Activated B cell treated with CpG ODN at 0.5 μM for 24 hours (primary cell): ENCODE results near the gene ARRB1. TPM values are rescaled to one million over a fixed set of nuclear protein-coding genes. Genes with fewer than 3 reads are reported as not detected.
A peak's percentile ranks its signal among the peaks of the same experiment; 100 is the strongest.

Experiments
- ATAC-seq: fragments of 200-7000 bp; cut with Tn5 transposase; one replicate; pipeline ENCODE4 v1.10.0; 2021; ENCODE audit warnings: low read depth, mild to moderate bottlenecking, moderate library complexity
- CTCF ChIA-PET: fragments of 350-600 bp; sonication (Branson Sonifier 250); formaldehyde crosslinking; loops from one replicate; lab custom pipeline; 2021; ENCODE audit warnings: antibody characterized with exemption; lab: Charles Lee
- POLR2A ChIA-PET: fragments of 350-600 bp; sonication (Branson Sonifier 250); formaldehyde crosslinking; loops from one replicate; lab custom pipeline; 2021; ENCODE audit warnings: antibody characterized with exemption; lab: Charles Lee
- DNase-seq: peaks from one replicate; pipeline ENCODE4 v3.0.0; 2022
- H3K27ac Mint-ChIP-seq: one replicate; pipeline ENCODE4 v1.8.0; 2020; ENCODE audit warnings: mixed read lengths
- H3K27me3 Mint-ChIP-seq: one replicate; pipeline ENCODE4 v1.8.0; 2021; ENCODE audit warnings: mixed read lengths
- H3K36me3 Mint-ChIP-seq: one replicate; pipeline ENCODE4 v1.8.0; 2021; ENCODE audit warnings: low read depth, mixed read lengths
- H3K4me1 Mint-ChIP-seq: one replicate; pipeline ENCODE4 v1.8.0; 2021; ENCODE audit warnings: mixed read lengths
- H3K4me3 Mint-ChIP-seq: one replicate; pipeline ENCODE4 v1.8.0; 2020; ENCODE audit warnings: mild to moderate bottlenecking, mixed read lengths
- H3K9me3 Mint-ChIP-seq: one replicate; pipeline ENCODE4 v1.8.0; 2020; ENCODE audit warnings: mixed read lengths
- CTCF ChIP-seq: fragments of 200-600 bp; IDR thresholded peaks from one replicate; pipeline ENCODE4 v1.8.0; 2022; ENCODE audit warnings: antibody characterized with exemption, mild to moderate bottlenecking
- intact Hi-C: fragments of 100-400 bp; cut with micrococcal nuclease; formaldehyde crosslinking; loops from one replicate; pipeline ENCODE4 v1.15.1; 2024
- total RNA-seq: library from RNA; stranded (reverse); gene quantifications from 2 replicates; pipeline ENCODE4 v1.2.3, GENCODE V29; 2022

Gene ARRB1
- total RNA-seq, 1 donor from 2014 or later, result 0.62 TPM

- ATAC-seq (peak; percentile 73), DNase-seq (peak; percentile 31)
- H3K4me3 Mint-ChIP-seq, result peak overlapping the region; percentile 81
- intact Hi-C loops, result no loop called here
- POLR2A ChIA-PET, result interaction anchor here (1.3 kb wide), 1 partner anchor 11 kb away, joined by 3 read pairs; no protein-coding TSS in a partner anchor
- no peaks in the 10 kb centered on the region for H3K9me3 Mint-ChIP-seq
- H3K4me1 Mint-ChIP-seq, result peaks cover 24% of the 10 kb centered on the region
- no peak overlapping the region for H3K27ac Mint-ChIP-seq
- CTCF ChIA-PET, result no interaction called here
- H3K27me3 Mint-ChIP-seq, result peaks cover 14% of the 10 kb centered on the region
- TF ChIP-seq CTCF, result no peak
- H3K36me3 Mint-ChIP-seq, result no peaks in the 10 kb centered on the region
These were observed 528 bp upstream of the ARRB1 start for GRCh38 chr11:75351791-75352587.

- Mint-ChIP-seq H3K4me3 (peak overlapping the region; percentile 63), H3K4me1 (peaks cover 28% of the 10 kb centered on the region), H3K27me3 (peaks cover 9% of the 10 kb centered on the region), H3K9me3 (no peaks in the 10 kb centered on the region), H3K36me3 (no peaks in the 10 kb centered on the region), H3K27ac (peak overlapping the region; percentile 8)
- DNase-seq (peak; percentile 26), ATAC-seq (peak; percentile 34)
- no peak for TF ChIP-seq CTCF
- ChIA-PET POLR2A (no interaction called here), CTCF (no interaction called here)
- intact Hi-C loops, result no loop called here
These were observed 519 bp downstream of the ARRB1 start for GRCh38 chr11:75350743-75351540.

- no peak for DNase-seq
- no peaks in the 10 kb centered on the region for H3K36me3 Mint-ChIP-seq
- no peak for ATAC-seq
- ChIA-PET POLR2A (no interaction called here), CTCF (no interaction called here)
- TF ChIP-seq CTCF, result no peak
- peaks cover 9% of the 10 kb centered on the region for H3K27me3 Mint-ChIP-seq
- peaks cover 29% of the 10 kb centered on the region for H3K4me1 Mint-ChIP-seq
- peak overlapping the region; percentile 8 for H3K27ac Mint-ChIP-seq
- H3K9me3 Mint-ChIP-seq, result no peaks in the 10 kb centered on the region
- intact Hi-C loops, result no loop called here
- H3K4me3 Mint-ChIP-seq, result peak overlapping the region; percentile 63
These were observed 1.2 kb downstream of the ARRB1 start for GRCh38 chr11:75350122-75350742.

- POLR2A ChIA-PET, result no interaction called here
- H3K4me3 Mint-ChIP-seq, result no peak overlapping the region
- no peak for TF ChIP-seq CTCF
- peaks cover 8% of the 10 kb centered on the region for H3K27me3 Mint-ChIP-seq
- peaks cover 29% of the 10 kb centered on the region for H3K4me1 Mint-ChIP-seq
- no peak for ATAC-seq
- H3K27ac Mint-ChIP-seq, result no peak overlapping the region
- H3K36me3 Mint-ChIP-seq, result no peaks in the 10 kb centered on the region
- intact Hi-C loops, result no loop called here
- DNase-seq, result no peak
- H3K9me3 Mint-ChIP-seq, result no peaks in the 10 kb centered on the region
- CTCF ChIA-PET, result interaction anchor here (1.6 kb wide), 1 partner anchor 34 kb away, joined by 3 read pairs; no protein-coding TSS in a partner anchor
These were observed 1.8 kb downstream of the ARRB1 start for GRCh38 chr11:75349521-75350116.
